ENCODE measurements around the gene EIF4E3.

Gene EIF4E3

GRCh38 chr3:71641674-71642073 is 83.5 kb downstream of the EIF4E3 start:
- no peak for DNase-seq

DNA sequence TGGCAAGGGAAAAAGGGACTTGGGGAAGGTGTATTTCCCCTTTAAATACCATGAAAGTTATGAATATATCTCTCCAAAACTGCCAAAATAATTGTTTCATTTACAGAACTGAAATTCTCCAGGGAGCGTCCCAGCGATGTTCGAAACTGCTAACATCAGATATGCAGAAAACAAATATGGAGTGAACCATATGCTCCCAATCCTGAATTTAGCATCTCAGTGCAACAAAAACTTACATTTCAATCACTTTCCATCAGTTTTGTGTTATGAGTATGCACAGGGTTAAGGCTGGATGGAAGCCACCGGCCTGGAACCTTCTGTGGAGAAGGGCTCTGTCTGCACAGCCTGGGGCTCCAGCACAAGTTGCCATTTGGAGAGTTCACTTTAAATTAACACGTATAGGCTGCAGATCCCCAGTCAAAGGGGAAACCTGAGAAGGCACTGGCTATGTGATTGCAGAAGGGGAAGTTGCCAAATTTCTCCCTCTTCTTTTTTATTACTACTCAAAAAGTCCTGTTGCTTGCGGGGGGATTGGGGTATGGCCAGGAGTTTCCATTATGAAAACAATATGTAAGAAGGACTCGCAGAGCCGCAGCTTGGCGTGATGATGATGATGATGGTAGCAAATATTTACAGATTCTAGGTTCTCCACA is 84.7 kb downstream of the EIF4E3 start:
- DNase-seq = no peak

DNA sequence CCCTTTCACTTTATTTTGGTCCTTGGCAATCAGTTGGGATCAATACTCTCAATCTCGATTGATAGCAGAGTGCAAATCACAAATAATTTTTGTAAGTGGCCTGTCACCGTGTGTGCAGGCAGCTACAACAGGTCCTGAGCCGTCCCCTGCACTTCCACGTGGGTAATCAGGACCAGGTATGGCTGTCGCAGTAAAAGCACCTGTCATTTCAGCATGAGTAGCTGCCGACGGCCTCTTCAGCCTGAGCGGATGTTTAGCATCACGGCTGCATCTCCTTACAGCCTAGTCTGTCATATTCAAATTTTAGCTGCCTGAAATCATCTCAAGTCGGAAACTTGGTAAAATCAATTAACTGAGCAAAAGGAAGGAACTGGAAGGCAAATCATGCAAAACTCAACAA is 88.7 kb downstream of the EIF4E3 start:
- no peak for DNase-seq

DNA sequence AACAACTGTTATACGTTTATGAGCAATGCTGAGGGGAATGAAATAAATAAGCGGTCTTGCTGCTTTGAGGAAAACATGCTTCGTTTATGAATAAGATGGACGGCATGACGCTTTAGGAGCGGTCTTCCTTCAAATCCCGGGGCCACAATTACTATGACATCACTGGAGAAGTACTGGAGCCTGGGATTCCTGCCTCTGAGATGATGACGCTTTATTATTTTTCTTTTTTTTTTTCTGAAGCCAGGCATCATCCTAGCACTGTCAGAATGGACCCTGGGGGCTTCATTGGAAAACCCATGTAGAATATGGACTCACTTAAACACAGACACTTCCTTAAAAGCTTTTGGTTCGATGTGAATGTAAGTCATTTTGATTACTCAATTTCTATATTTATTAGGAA is 89.2 kb downstream of the EIF4E3 start:
- DNase-seq = no peak

DNA sequence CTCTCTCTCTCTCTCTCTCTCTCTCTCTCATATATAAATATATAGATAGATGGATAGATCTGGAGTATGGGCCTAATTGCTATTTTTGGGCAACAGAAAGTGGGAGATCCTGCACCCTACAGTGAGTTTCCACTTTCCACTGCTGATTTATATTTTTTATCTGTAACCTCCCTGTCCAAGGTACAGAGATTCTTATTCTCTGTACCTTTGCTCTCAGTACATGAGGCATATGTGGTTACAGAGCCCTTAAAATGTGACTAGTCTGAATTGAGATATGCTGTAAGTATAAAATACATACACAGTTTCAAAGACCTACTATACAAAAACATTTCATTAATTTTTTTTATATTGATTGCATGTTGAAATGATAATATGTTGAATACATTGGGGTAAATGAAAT is 90.5 kb downstream of the EIF4E3 start:
- no peak for DNase-seq

- DNase-seq = no peak
These were observed 95.5 kb downstream of the EIF4E3 start for GRCh38 chr3:71629711-71630110.

DNA sequence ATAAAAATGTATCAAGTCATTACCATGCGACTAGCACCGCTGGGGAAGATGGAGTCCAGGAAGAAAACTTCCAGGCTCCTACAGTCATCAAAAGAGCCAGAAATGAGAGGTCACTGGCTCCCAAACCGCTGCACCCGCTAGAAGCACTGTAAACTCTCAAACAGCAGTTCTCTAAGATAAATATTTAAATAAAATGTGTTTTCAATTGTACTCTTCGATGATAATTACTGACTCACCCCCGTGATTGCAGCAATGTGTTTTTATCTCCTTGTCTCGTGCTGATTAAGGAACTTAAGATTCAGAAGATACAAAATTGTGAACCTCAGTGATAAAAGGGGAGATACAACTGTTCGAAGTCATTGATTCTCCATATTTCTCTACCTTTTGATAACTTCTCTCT is 95.9 kb downstream of the EIF4E3 start:
- DNase-seq = no peak

DNA sequence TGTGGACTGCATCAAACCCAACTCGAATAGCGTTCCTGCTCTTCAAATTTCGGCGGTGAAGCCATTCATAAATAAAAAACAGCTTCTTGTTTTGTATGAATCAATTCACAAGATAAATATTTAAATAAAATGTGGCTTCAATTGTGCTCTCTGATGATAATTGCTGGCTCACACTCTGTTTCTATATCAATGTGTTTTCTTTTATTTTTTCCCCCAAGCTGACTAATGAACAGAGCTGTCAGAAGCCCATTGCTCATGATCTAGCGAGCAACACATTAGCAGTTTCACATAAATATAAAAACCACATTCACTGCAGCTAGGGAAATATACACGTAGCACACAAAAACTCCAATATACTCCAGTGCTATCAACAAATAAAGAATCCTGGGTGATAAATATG is 96.7 kb downstream of the EIF4E3 start:
- no peak for DNase-seq

- no peak for DNase-seq
These were observed 99.5 kb downstream of the EIF4E3 start for GRCh38 chr3:71625676-71626075.

Measured in NCI-H1048 (cell line).